HepG2 (cell line): ENCODE measurements around the gene SLC12A5. TPM values are rescaled to one million over a fixed set of nuclear protein-coding genes. Genes with fewer than 3 reads are reported as not detected.

Source experiments
- ATAC-seq: fragments of 200-7000 bp; cut with Tn5 transposase; 3 replicates; pipeline ENCODE4 v1.9.1; 2020; ENCODE audit warnings: mild to moderate bottlenecking, moderate library complexity
- BruUV-seq: library from RNA; stranded (reverse); fragments of 400-500 nt; replicated peaks from 2 replicates; lab custom pipeline; 2021; lab: Mats Ljungman, UMichigan
- CTCF ChIA-PET: fragments of 300-600 bp; formaldehyde crosslinking; extraction: SDS; loops from one replicate; lab custom pipeline; 2021; ENCODE audit warnings: low total read pairs, inconsistent platforms, low intra/inter-chr PET ratio; lab: Yijun Ruan, JAX
- POLR2A ChIA-PET: fragments of 350-600 bp; sonication (Branson Sonifier 250); formaldehyde crosslinking; loops from one replicate; lab custom pipeline; 2020; ENCODE audit warnings: antibody characterized with exemption, inconsistent platforms; lab: Yijun Ruan, JAX
- DNase-seq: peaks from one replicate; pipeline ENCODE4 v3.0.0-alpha.2; 2015; ENCODE audit warnings: low spot score
- FAIRE-seq: peaks from 3 replicates; lab custom pipeline; 2011; peaks lifted over from hg19 to GRCh38; lab: Jason Lieb, UNC
- H2AFZ ChIP-seq: one replicate; pipeline ENCODE4 v1.6.1; 2011; ENCODE audit warnings: low read length, inconsistent platforms
- H3K27ac ChIP-seq: fragments of 300-600 bp; 3 replicates; pipeline ENCODE4 v1.8.0; 2011; ENCODE audit warnings: mixed run types, mild to moderate bottlenecking, mixed read lengths, low read length, inconsistent platforms; ENCODE audit not compliant: insufficient read depth; ENCODE audit errors: extremely low read length
- H3K27me3 ChIP-seq, 2 experiments: fragments of 200-600 bp in 1 of 2; 2 replicates in 1 of 2; 3 replicates in 1 of 2; pipeline versions ENCODE4 v1.6.0 to v1.8.0; 2011; ENCODE audit warnings: low read length in 2 of 2, mild to moderate bottlenecking in 2 of 2, moderate library complexity in 2 of 2, inconsistent platforms in 1 of 2; ENCODE audit not compliant: insufficient read depth in 2 of 2, control insufficient read depth in 1 of 2
- H3K36me3 ChIP-seq, 2 experiments: fragments of 200-600 bp in 1 of 2; replicated peaks in 1 of 2; 2 replicates in 1 of 2; 3 replicates in 1 of 2; pipeline versions ENCODE4 v1.5.1 to v1.8.0; 2011; ENCODE audit warnings: low read length in 2 of 2, inconsistent platforms in 1 of 2; ENCODE audit not compliant: insufficient read depth in 2 of 2, control insufficient read depth in 1 of 2
- H3K4me1 ChIP-seq: 2 replicates; pipeline ENCODE4 v1.5.1; 2012; ENCODE audit warnings: low read length, inconsistent platforms; ENCODE audit not compliant: insufficient read depth
- H3K4me2 ChIP-seq: 2 replicates; pipeline ENCODE4 v1.6.0; 2011; ENCODE audit warnings: low read depth, low read length, inconsistent platforms
- H3K4me3 ChIP-seq, 3 experiments: fragments of 200-600 bp in 1 of 3; sonication (generic), shearing (Covaris generic) in 1 of 3; replicated peaks in 1 of 3; 2 replicates each; pipeline ENCODE4 v1.5.1; 2011 to 2016; ENCODE audit warnings: low read length in 3 of 3, inconsistent platforms in 2 of 3, low read depth in 2 of 3, mild to moderate bottlenecking in 2 of 3, control low read depth in 1 of 3, mixed read lengths in 1 of 3; ENCODE audit not compliant: insufficient read depth in 1 of 3
- H3K79me2 ChIP-seq: one replicate; pipeline ENCODE4 v1.6.1; 2011; ENCODE audit warnings: low read length, inconsistent platforms; ENCODE audit not compliant: insufficient read depth
- H3K9ac ChIP-seq: 2 replicates; pipeline ENCODE4 v1.6.0; 2011; ENCODE audit warnings: mild to moderate bottlenecking, low read depth, low read length, inconsistent platforms; ENCODE audit not compliant: insufficient read depth
- H3K9me3 ChIP-seq: 2 replicates; pipeline ENCODE4 v1.5.1; 2012; ENCODE audit warnings: mild to moderate bottlenecking, low read length
- H4K20me1 ChIP-seq: 2 replicates; pipeline ENCODE4 v1.6.0; 2011; ENCODE audit warnings: inconsistent platforms, mild to moderate bottlenecking, low read length, moderate library complexity; ENCODE audit not compliant: insufficient read depth
- CCAR2 ChIP-seq: fragments of 200-400 bp; formaldehyde crosslinking; optimal IDR thresholded peaks from 2 replicates; pipeline ENCODE3; 2018; ENCODE audit warnings: low read depth, mild to moderate bottlenecking, low read length, moderate library complexity
- KAT2B ChIP-seq: fragments of 150-350 bp; IDR thresholded peaks from 2 replicates; pipeline ENCODE4 v1.6.1; 2014; ENCODE audit warnings: low read depth, low read length, borderline replicate concordance
- LRRFIP1 ChIP-seq: sonication (generic); formaldehyde crosslinking; conservative IDR thresholded peaks from 2 replicates; pipeline ENCODE4 v1.4.0; 2020; ENCODE audit warnings: missing genetic modification reagents
- MXD3 ChIP-seq: IDR thresholded peaks from 2 replicates; pipeline ENCODE4 v1.6.1; 2016; ENCODE audit warnings: mild to moderate bottlenecking, missing biosample characterization, missing genetic modification reagents
- RARA ChIP-seq: IDR thresholded peaks from 2 replicates; pipeline ENCODE4 v1.6.1; 2016; ENCODE audit warnings: missing genetic modification reagents, missing compliant biosample characterization
- TCF12 ChIP-seq, 2 experiments: fragments of 450-650 bp in 1 of 2; sonication (generic) in 1 of 2; formaldehyde crosslinking in 1 of 2; IDR thresholded peaks; 2 replicates each; pipeline versions ENCODE4 v1.6.1 to v1.8.0; 2017 to 2022; ENCODE audit warnings: antibody characterized with exemption in 1 of 2, mild to moderate bottlenecking in 1 of 2, missing genetic modification reagents in 1 of 2, moderate library complexity in 1 of 2
- ZFP91 ChIP-seq: sonication (generic); formaldehyde crosslinking; IDR thresholded peaks from 2 replicates; pipeline ENCODE4 v1.9.0; 2022; ENCODE audit warnings: missing genetic modification reagents, mild to moderate bottlenecking, borderline replicate concordance
- ZNF350 ChIP-seq: sonication (generic); formaldehyde crosslinking; IDR thresholded peaks from 2 replicates; pipeline ENCODE4 v1.4.0; 2020; ENCODE audit warnings: mild to moderate bottlenecking, low read depth, missing genetic modification reagents, borderline replicate concordance
- ZNF629 ChIP-seq: sonication (generic); formaldehyde crosslinking; conservative IDR thresholded peaks from 2 replicates; pipeline ENCODE4 v1.5.0; 2020; ENCODE audit warnings: missing genetic modification reagents
- ZNF720 ChIP-seq: sonication (generic); formaldehyde crosslinking; IDR thresholded peaks from 2 replicates; pipeline ENCODE4 v1.4.0; 2020; ENCODE audit warnings: missing genetic modification reagents
- ZNF777 ChIP-seq: sonication (generic); formaldehyde crosslinking; IDR thresholded peaks from 2 replicates; pipeline ENCODE4 v1.4.0; 2020; ENCODE audit warnings: missing genetic modification reagents
- WGBS: methylation state at CpG from one replicate; pipeline ENCODE4 v1.1.6; 2017; ENCODE audit warnings: low lambda C conversion rate; 5-methylcytosine and 5-hydroxymethylcytosine counted together
- in situ Hi-C: cut with HindIII; loops from 2 replicates; pipeline ENCODE4 v1.10.0; 2017; ENCODE audit warnings: low pct_unique_long_range_greater_than_20kb; ENCODE audit not compliant: extremely low pct_ligation_motif_present
- intact Hi-C: fragments of 100-400 bp; cut with micrococcal nuclease; formaldehyde crosslinking; loops from one replicate; pipeline ENCODE4 v1.10.0; 2022; ENCODE audit not compliant: unreplicated experiment
- polyA plus RNA-seq, 8 experiments: library from polyadenylated mRNA; depleted of rRNA in 3 of 8; stranded (reverse) in 7 of 8; unstranded in 1 of 8; fragments of >200 nt; fragmentation: Illumina TruSeq in 4 of 8; extraction: Trizol in 4 of 8; gene quantifications; 2 replicates each; pipeline versions ENCODE4 v1.2.1 to v1.2.3, GENCODE V29; 2011 to 2016; ENCODE audit warnings: low read depth in 4 of 8, missing spikeins in 1 of 8, mixed read lengths in 1 of 8; ENCODE audit not compliant: insufficient read depth in 1 of 8
- total RNA-seq, 5 experiments: library from RNA; depleted of rRNA; stranded (reverse); fragments of >200 nt; fragmentation: Illumina TruSeq; extraction: Trizol; gene quantifications; 2 replicates each; pipeline ENCODE4 v1.2.3, GENCODE V29; 2016; ENCODE audit warnings: low read depth in 1 of 5

The SLC12A5 gene
- total and polyA plus RNA-seq, 2 of the 13 experiments (the other 11 are each of a cell fraction or from before 2014, with no cell fraction given): 4.3 to 5.4 TPM

- intact Hi-C loops (no loop called here), in situ Hi-C loops (no loop called here)
- H3K79me2 ChIP-seq: no peaks in the 10 kb centered on the region
- H3K4me1 ChIP-seq: no peaks in the 10 kb centered on the region
- no peak for ATAC-seq
- no peak overlapping the region for H3K27ac ChIP-seq
- 6% methylated on average over 4 of the region's 4 CpGs for WGBS
- ChIA-PET POLR2A (no interaction called here), CTCF (no interaction called here)
- DNase-seq: no peak
- no peaks in the 10 kb centered on the region for H4K20me1 ChIP-seq
- no peak overlapping the region for H3K4me3 ChIP-seq
- TF ChIP-seq ZNF720 (CRISPR knock-in tag) (no peak), ZNF629 (peak; percentile 56)
- no peaks in the 10 kb centered on the region for H3K36me3 ChIP-seq
- no peak for FAIRE-seq
- no peak overlapping the region for H3K9ac ChIP-seq
- no peak overlapping the region for H3K4me2 ChIP-seq
- H3K9me3 ChIP-seq: no peaks in the 10 kb centered on the region
- H2AFZ ChIP-seq: no peak overlapping the region
- BruUV-seq: no TSS peak
- peaks cover 11 to 71% of the 10 kb centered on the region in 2 experiments for H3K27me3 ChIP-seq
These were observed 29.3 kb upstream of the SLC12A5 start for GRCh38 chr20:45999557-46000261.

GRCh38 chr20:46000262-46000996, 28.6 kb upstream of the SLC12A5 start:
- DNase-seq (no peak), ATAC-seq (no peak), FAIRE-seq (no peak)
- Histone ChIP-seq H4K20me1 (no peaks in the 10 kb centered on the region), H3K9me3 (no peaks in the 10 kb centered on the region), H3K79me2 (no peaks in the 10 kb centered on the region), H3K27me3 (peaks cover 11 to 71% of the 10 kb centered on the region in 2 experiments), H3K36me3 (no peaks in the 10 kb centered on the region), H3K9ac (no peak overlapping the region), H3K4me1 (no peaks in the 10 kb centered on the region), H3K4me3 (no peak overlapping the region), H2AFZ (no peak overlapping the region), H3K27ac (no peak overlapping the region), H3K4me2 (no peak overlapping the region)
- ChIA-PET CTCF (no interaction called here), POLR2A (no interaction called here)
- TF ChIP-seq CCAR2 (no peak), MXD3 (no peak), ZNF777 (CRISPR knock-in tag) (no peak), TCF12 (IDR thresholded peaks at IDR 0.05) (no peak), TCF12 (CRISPR knock-in tag; IDR thresholded peaks at IDR 0.05) (no peak), RARA (CRISPR knock-in tag) (no peak), KAT2B (no peak), ZFP91 (CRISPR knock-in tag) (no peak), ZNF350 (CRISPR knock-in tag) (no peak), LRRFIP1 (no peak)
- intact Hi-C loops: no loop called here
- BruUV-seq: no TSS peak
- in situ Hi-C loops: no loop called here
- WGBS: 34% methylated on average over 16 of the region's 16 CpGs
